ENCODE data around the gene MAPK8IP3. TPM values are rescaled to one million over a fixed set of nuclear protein-coding genes. Genes with fewer than 3 reads are reported as not detected.

Gene MAPK8IP3
- total RNA-seq, 2 donors from 2014 or later, result 44.0 to 62.6 TPM

DNA sequence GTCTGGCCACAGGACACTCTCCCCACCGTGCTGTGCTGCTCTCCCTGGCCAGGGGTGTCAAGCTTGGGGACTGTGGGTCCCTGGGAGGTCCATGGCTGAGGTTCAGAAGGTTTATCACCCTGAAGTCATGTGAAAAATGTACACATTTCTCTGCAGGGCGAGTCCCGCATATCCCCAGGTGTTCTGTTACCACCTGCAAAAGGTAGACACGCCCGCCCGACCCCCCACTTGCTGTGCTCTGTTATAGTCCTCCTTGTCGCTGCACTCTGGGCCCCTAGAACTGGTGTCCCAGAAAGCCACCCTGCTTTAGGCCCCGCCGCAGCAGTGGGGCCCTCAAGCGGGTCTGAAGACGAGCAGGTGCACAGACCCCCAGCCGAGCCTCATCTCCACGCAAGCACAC is 16.1 kb upstream of the MAPK8IP3 start:
- Histone ChIP-seq H3K27me3 (no peaks in the 10 kb centered on the region), H3K36me3 (peaks cover 8% of the 10 kb centered on the region), H3K27ac (no peak overlapping the region), H3K9me3 (no peaks in the 10 kb centered on the region), H3K4me1 (no peaks in the 10 kb centered on the region), H3K4me3 (no peak overlapping the region), H3K9ac (ENCODE audit: low read depth in 2 of 2, low read length in 2 of 2) (no peak overlapping the region)
- intact Hi-C loops (cut with DNase I), result no loop called here
- no peak for DNase-seq
- TF ChIP-seq, protein P1, sequence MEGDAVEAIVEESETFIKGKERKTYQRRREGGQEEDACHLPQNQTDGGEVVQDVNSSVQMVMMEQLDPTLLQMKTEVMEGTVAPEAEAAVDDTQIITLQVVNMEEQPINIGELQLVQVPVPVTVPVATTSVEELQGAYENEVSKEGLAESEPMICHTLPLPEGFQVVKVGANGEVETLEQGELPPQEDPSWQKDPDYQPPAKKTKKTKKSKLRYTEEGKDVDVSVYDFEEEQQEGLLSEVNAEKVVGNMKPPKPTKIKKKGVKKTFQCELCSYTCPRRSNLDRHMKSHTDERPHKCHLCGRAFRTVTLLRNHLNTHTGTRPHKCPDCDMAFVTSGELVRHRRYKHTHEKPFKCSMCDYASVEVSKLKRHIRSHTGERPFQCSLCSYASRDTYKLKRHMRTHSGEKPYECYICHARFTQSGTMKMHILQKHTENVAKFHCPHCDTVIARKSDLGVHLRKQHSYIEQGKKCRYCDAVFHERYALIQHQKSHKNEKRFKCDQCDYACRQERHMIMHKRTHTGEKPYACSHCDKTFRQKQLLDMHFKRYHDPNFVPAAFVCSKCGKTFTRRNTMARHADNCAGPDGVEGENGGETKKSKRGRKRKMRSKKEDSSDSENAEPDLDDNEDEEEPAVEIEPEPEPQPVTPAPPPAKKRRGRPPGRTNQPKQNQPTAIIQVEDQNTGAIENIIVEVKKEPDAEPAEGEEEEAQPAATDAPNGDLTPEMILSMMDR (IDR thresholded peaks at IDR 0.05), result no peak

DNA sequence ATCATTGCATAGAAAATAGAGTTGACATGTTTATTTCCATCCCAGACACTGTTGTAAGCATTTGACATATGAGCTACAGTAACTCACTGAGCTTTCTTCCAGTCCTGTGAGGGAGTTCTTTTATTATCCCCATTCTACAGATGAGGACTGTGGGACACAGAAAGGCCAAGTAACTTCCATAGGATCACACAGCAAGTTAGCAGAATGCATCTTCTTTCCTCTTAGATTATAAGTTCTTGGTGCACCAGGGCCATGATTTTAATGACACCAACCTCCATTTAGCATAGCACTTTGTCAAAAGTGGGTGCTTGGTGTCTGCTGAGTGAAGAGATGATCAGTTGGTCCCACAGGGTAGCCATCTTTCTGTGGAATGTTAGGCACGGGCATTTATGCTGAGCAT is 15.2 kb upstream of the MAPK8IP3 start:
- Histone ChIP-seq H3K4me1 (no peaks in the 10 kb centered on the region), H3K27ac (no peak overlapping the region), H3K4me3 (no peak overlapping the region), H3K36me3 (peaks cover 8% of the 10 kb centered on the region), H3K9ac (ENCODE audit: low read depth in 2 of 2, low read length in 2 of 2) (no peak overlapping the region), H3K27me3 (no peaks in the 10 kb centered on the region), H3K9me3 (no peaks in the 10 kb centered on the region)
- no peak for DNase-seq
- TF ChIP-seq, protein P1 (IDR thresholded peaks at IDR 0.05), result no peak
- intact Hi-C loops (cut with DNase I), result no loop called here

DNA sequence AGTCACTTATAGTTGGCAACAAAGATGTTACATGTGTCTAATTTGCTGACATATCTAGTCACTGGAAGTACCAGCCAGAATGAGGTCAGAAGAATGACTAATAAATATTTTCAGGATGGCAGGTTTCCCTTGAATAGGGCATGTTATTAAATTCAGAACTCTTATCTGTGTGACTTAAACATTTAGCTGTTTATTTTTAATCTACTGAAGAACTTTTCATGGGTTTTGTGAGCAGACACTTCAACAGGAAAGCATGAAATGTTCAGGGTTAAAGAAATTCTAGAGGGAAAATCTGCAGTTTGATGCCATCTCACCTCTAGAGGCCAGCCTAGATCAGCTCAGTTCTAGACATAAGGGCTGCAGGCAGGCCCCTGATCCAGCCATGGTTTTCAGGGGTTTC is 14.7 kb upstream of the MAPK8IP3 start:
- Histone ChIP-seq H3K27ac (no peak overlapping the region), H3K27me3 (no peaks in the 10 kb centered on the region), H3K4me3 (no peak overlapping the region), H3K9ac (ENCODE audit: low read depth in 2 of 2, low read length in 2 of 2) (no peak overlapping the region), H3K9me3 (no peaks in the 10 kb centered on the region), H3K36me3 (peaks cover 8% of the 10 kb centered on the region), H3K4me1 (no peaks in the 10 kb centered on the region)
- intact Hi-C loops (cut with DNase I), result no loop called here
- DNase-seq, result no peak
- TF ChIP-seq, protein P1 (IDR thresholded peaks at IDR 0.05), result no peak

DNA sequence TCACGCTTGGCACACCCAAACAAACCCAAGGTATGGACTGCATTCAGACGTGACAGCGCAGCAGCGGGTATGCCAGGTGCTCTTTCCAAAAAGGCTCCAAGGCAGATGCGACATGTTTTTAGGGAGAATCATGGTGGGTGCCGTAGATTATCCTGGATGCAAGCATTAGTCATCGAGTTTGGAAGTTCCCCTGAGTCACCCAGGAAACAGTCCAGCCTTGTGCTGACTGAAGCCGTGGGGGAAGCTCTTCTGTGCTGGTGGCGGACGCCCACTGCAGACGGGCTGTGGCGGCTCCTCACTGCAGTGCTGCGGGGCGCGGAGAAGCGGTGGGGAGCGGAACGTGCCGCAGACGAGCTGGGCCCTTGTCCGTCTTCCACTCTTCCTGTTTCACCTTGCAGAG is 14.0 kb upstream of the MAPK8IP3 start:
- DNase-seq, result no peak

DNA sequence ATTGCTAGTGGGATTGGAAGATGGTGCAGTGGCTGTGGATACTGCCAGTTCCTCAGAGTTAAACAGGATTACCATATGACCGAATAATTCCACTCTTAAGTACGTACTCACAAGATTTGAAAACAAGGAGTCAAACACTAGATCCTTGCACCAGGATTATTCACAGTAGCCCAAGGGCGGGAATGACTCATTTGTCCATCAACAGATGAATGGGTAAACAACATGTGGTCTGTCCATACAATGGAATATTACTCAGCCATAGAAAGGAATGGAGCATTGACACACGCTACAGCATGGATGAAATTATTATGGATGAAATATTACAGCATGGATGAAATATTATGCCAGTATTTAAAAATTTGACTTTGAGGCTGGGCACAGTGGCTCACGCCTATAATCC is 9.1 kb upstream of the MAPK8IP3 start:
- TF ChIP-seq, protein P1 (IDR thresholded peaks at IDR 0.05), result no peak
- no peak for DNase-seq
- Histone ChIP-seq H3K36me3 (peaks cover 8% of the 10 kb centered on the region), H3K27me3 (no peaks in the 10 kb centered on the region), H3K9me3 (no peaks in the 10 kb centered on the region), H3K9ac (ENCODE audit: low read depth in 2 of 2, low read length in 2 of 2) (no peak overlapping the region), H3K4me3 (no peak overlapping the region), H3K4me1 (no peaks in the 10 kb centered on the region), H3K27ac (no peak overlapping the region)
- intact Hi-C loops (cut with DNase I), result no loop called here

More for the DNA sequence above, 14.0 kb upstream of the MAPK8IP3 start:
- H3K36me3 ChIP-seq, result peaks cover 8% of the 10 kb centered on the region
- no peaks in the 10 kb centered on the region for H3K9me3 ChIP-seq
- H3K4me3 ChIP-seq, result no peak overlapping the region
- H3K27me3 ChIP-seq, result no peaks in the 10 kb centered on the region
- H3K27ac ChIP-seq, result no peak overlapping the region
- H3K9ac ChIP-seq (ENCODE audit: low read depth in 2 of 2, low read length in 2 of 2), result no peak overlapping the region
- intact Hi-C loops (cut with DNase I), result no loop called here
- TF ChIP-seq, protein P1 (IDR thresholded peaks at IDR 0.05), result no peak
- no peaks in the 10 kb centered on the region for H3K4me1 ChIP-seq

DNA sequence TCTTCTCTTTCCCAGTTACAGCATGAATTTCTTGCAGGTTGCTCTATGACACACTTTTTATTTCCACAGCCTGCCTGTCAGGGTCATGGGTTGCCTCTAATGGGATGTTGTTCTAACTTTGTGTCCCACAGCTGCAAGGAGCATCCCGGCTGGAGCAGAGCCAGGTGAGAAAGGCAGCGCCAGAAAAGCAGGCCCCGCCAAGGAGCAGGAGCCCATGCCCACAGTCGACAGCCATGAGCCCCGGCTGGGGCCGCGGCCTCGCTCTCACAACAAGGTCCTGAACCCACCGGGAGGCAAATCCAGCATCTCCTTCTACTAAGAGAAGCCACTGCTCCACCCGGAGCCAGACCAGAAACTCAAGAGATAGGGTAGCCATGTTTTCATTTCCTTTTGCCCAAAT is 7.3 kb upstream of the MAPK8IP3 start:
- H3K36me3 ChIP-seq, result peaks cover 8% of the 10 kb centered on the region
- no peak for DNase-seq

More for the DNA sequence above, 7.3 kb upstream of the MAPK8IP3 start:
- H3K9ac ChIP-seq (ENCODE audit: low read depth in 2 of 2, low read length in 2 of 2), result no peak overlapping the region
- H3K27me3 ChIP-seq, result no peaks in the 10 kb centered on the region
- no peaks in the 10 kb centered on the region for H3K9me3 ChIP-seq
- no peak overlapping the region for H3K4me3 ChIP-seq
- TF ChIP-seq, protein P1 (IDR thresholded peaks at IDR 0.05), result no peak
- intact Hi-C loops (cut with DNase I), result no loop called here
- H3K4me1 ChIP-seq, result no peaks in the 10 kb centered on the region
- H3K27ac ChIP-seq, result no peak overlapping the region

Data from colonic mucosa (tissue), 4 donors.